Ishikawa (cell line): ENCODE data around the gene CASTOR1.

Experiments
- CEBPB ChIP-seq: IDR thresholded peaks from 2 replicates; pipeline ENCODE4 v1.6.1; 2012
- EP300 ChIP-seq: IDR thresholded peaks from 2 replicates; pipeline ENCODE4 v1.6.1; 2012; ENCODE audit warnings: borderline replicate concordance
- RAD21 ChIP-seq: IDR thresholded peaks from 2 replicates; pipeline ENCODE4 v1.6.1; 2012; ENCODE audit warnings: low read depth

- TF ChIP-seq RAD21 (no peak), EP300 (no peak), CEBPB (no peak)
These were observed 43.2 kb upstream of the CASTOR1 start for GRCh38 chr22:30332551-30332950.
